ENCODE results near the gene TSHZ2.

DNA sequence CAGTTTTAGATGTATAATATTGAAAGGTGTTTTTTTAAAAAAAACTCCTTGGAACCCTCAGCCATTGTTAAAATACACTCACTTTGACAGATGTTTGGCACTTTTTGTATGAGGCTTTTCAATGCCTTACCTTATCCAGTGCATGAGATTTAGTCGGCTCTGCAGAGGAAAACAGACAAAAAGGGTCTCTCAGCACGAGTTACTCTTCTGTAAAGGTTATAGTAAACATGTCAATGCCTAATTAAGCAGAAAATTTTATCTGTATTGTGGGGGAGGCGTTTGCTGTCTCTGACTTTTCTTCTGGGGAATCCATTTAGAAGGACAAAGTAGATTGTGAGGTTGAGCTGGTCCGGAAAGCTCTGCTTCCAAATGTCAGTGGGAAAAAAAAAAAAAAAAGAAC, 278.3 kb downstream of the TSHZ2 start:
- TF ChIP-seq, protein P1, sequence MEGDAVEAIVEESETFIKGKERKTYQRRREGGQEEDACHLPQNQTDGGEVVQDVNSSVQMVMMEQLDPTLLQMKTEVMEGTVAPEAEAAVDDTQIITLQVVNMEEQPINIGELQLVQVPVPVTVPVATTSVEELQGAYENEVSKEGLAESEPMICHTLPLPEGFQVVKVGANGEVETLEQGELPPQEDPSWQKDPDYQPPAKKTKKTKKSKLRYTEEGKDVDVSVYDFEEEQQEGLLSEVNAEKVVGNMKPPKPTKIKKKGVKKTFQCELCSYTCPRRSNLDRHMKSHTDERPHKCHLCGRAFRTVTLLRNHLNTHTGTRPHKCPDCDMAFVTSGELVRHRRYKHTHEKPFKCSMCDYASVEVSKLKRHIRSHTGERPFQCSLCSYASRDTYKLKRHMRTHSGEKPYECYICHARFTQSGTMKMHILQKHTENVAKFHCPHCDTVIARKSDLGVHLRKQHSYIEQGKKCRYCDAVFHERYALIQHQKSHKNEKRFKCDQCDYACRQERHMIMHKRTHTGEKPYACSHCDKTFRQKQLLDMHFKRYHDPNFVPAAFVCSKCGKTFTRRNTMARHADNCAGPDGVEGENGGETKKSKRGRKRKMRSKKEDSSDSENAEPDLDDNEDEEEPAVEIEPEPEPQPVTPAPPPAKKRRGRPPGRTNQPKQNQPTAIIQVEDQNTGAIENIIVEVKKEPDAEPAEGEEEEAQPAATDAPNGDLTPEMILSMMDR (IDR thresholded peaks at IDR 0.05; ENCODE audit: poor library complexity), result no peak
- no peak for TF ChIP-seq EZH2phosphoT487 (IDR thresholded peaks at IDR 0.05; ENCODE audit: low read depth, severe bottlenecking, unreplicated experiment)
- no peak for TF ChIP-seq EZH2 (IDR thresholded peaks at IDR 0.05; ENCODE audit: borderline replicate concordance)
